GM19452 (cell line): ENCODE data around the gene FTCD.
"Not testable (repeated sequence)": the region's sequence is repeated elsewhere in the genome, so short reads cannot be mapped to it uniquely, and the experiment has no call there.

ENCODE experiments used
- ATAC-seq: cut with Tn5 transposase; IDR thresholded peaks from one replicate; pipeline ENCODE4 v1.9.1; 2021; ENCODE audit not compliant: unreplicated experiment

FTCD gene

DNA sequence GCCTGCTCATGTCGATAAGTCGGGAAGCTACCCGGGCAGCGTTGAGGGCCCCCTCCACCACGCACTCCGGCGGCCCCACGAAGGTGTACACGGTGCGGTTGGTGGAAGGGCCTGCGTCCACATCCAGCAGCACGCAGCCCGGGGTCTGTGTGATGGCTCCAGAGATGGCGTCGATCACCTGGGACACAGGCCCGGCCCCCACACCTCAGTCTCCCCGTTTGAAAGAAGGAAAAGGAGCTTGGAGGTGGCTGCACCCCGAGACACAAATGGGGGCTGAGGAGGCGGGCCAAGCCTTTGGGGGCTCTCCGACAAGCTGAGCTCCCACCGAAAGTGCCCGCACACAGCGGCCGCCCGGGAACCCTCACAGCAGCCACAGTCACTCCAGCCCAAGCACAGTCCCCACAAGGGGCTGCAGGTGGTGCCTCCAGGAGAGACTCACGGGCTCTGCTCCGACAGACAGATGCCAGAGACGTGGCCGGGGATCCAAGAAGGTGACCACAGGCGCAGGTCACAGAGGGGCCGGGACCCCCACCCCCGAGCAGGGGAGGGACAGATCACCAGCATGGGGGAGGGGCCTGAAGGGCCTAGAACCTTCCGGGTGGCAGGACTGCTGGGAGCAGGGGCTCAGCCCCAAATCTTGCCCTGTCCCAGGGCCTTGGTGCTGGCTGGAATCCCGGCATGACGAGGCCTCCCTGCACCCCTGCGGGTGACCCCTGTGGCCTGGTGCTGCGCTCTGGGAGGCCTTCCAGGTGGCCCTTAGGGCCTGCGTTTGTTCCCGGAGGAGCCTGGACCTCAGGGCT lies 1.0 kb downstream of the FTCD start:
- ATAC-seq, result no peak

DNA sequence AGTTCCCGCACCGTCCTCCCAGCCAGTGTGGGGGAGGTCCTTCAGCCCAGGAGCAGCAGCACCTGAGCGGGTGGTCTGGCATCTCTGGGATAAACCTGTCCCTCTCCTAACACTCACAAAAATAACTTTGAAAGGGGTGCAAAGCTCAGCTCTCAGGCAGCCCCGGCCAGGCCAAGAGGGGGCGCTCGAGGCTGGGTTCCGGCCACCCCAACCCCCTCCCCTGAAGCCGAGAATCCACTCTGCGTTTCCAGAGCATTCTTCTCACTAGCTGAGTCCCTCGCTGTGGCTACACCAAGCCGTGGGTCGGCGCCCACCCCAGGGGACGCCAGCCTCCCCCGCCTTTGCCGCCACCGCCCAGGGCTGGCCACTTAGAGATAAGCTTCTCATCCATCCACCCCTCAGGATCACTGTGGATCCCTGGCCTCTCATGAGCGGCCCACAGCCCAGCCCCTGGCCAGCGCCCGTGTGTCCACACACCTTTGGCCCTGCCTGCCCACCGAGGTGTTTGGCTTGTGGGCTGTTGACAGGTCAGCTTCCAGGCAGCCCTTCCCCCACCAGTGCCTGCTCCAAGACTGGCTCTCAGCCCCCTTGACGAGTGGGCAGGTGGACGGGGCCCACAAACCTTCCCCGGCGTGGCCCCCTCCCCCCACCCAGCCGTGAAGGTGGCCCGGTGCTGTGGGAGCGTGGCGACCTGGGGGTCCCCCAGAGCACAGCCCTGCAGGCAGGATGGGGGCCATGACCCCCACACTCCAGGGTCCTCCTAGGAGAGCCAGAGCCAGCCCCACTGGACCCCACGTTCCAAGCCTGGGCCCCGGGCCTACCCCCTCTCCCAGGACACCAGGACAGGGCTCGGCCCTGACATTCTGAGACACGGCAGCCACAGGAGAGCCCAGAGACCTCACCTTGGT lies 1.9 kb downstream of the FTCD start:
- no peak for ATAC-seq

DNA sequence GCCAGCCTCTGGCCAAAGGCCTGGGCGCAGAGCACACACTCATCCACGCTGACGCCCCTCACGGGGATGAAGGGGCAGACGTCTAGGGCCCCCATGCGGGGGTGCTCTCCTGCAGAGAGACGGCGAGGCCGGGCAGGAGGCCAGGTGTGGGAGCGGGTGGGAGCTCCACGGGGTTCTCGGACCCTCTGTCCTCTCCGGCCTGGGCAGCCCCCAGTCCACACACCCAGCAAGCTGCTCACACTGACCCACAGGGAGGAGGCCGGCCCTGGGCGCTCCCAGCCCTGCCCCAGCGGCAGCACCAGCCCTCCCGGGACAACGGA lies 2.5 kb downstream of the FTCD start:
- ATAC-seq, result no peak

DNA sequence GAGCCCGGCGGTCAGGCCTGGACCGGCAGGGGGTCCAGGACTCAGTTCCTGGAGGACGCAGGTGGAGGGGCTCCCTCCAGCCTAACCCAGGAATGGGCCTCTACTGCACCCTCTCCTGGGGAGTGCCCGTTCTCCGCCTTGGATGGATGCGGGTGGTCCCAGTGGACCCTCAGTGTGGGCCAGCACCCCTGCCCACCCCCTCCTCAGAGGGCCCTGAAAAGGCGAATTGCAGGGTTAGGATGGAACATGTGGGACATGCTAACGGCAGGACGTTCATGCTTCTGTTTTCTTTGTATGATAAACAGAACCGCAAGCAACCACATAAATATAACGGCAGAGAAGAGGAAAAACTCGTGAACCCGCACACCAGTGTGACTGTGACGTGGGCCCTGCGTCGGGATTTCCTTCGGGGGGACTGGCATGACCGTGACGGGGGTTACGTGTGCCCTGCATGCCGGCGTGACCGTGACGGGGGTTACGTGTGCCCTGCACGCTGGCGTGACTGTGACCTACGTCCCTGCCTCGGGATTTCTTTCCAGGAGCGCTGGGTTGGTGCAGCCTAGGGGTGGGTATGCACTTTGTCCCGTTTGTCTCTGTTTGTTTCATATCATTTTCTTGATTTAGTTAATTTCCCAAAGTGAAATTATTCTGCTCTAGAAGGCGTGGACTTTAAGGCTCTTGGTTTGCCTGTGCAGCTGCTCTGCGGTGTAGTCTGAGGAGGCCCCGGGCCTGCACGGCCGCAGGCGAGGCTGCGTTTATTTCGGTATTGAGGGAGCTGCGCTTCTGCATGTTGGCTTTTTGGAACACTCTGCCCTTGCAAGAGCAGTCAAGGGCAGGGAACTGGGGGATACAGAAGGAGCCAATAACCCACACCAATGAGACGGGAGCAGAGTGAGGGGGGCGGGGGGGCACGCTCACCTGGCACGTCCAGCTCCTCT lies 3.1 kb downstream of the FTCD start:
- no peak for ATAC-seq

DNA sequence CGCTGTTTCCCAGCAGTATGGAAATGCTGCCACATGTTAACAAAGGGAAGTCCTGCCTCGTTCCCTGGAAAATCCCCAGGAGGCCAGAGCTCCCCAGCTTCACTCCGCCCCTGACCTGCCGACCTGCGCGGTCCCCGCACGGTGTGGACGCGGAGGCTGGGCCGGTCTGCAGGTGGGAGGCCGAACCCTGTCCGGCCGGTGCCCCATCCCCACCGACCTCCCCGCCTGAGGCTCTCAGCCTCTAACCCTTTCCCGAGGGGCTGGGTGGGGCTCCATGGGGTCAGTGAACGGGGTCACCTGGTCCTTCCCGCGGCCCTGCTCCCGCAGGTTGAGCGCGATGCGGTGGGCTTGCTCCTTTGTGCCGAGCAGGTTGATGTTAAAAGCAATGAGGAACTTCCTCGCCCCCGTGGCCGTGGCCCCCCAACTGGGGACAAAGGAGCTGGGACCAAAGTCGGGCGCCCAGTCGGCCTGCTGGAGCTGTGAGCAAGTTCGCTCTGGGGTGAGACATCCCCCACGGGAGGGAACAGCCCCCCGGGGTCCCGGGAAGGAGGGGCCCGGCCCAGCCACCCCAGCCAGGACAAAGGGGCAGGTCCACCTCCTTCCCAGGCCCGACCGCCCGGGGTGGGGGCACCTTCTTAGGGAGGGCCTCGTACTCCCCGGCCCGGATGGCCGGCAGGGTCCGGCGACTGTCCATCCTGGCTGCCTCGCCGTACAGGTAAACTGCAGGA lies 4.0 kb downstream of the FTCD start:
- no peak for ATAC-seq

DNA sequence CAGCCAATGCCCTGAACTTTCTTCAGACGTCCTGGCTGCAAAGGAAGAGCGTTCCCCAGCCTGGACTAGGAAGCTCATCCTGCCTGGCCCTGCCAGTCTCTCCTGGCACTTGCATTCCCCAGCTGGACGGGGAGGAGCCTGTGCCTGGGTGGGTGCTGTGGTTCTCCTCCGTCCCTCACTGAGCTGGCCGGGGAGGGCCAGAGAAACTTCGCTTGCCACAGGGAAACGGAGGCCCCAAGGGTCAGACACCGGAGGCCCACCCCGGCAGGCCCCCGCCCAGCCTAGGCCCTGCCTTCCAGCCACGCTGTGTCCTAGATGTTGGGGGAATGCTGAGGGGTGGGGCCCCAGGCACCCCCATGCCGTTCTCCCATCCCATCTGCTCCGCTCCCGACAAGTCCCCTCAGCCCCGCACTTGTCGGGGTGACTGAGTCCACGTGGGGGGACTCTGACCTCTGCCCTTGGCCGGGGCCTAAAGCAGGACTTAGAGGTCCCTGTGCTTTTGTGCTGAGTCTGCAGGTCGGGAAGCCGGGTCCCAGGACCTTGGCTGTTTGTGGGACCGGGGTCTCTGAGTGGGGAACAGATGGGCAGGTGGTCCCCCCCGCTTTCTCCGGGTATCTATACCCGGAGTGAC lies 4.8 kb downstream of the FTCD start:
- ATAC-seq, result no peak

DNA sequence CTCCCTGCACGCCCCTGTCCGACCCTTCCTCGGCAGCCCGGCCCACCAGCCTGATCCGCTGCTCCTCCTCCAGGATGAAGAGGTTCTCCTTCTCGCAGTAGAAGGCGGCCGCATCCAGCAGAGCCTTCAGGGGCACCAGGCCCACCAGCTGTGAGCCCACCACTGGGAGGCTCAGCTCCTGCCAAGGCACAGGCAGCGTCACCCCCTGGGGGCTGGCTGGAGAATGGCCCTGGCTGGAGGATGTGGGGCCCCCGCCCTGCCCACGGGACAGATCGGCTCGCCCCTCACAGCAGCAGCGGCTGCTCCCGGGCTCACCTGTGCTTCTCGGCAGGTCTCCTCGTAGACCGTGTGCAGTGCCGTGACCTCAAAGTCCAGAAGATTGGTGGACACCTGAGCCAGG lies 5.3 kb downstream of the FTCD start:
- no peak for ATAC-seq

DNA sequence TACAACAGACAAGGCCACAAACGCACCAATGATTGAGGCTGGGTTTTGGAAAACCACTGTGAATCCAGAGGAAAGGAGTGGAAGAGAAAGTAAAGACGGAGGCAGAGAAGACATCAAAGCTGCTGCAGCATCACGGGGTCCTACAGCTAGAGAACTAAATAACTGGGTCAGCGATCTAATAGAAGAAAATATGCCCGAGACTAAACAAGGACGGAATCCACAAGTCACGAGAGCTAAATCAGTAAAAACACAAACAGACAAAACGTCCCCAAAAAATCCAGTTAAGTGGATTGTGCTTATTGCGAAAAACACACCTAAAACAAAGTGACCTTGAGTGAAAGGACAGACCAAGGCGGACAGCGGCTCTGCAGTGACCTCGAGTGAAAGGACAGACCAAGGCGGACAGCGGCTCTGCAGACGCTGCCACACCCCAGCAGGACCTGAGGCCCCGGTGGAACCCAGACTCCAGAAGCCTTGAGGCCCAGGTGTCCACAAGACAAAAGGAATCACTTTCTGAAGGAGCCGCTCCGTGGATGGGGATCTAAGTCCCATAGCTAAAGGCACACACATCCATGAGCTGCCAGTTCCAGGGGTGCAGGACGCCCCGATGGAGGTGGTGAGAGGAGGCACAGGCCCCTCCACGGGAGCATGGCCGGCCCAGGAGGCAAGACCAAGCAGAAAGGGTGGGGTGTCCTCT lies 6.0 kb downstream of the FTCD start:
- ATAC-seq, result no peak

DNA sequence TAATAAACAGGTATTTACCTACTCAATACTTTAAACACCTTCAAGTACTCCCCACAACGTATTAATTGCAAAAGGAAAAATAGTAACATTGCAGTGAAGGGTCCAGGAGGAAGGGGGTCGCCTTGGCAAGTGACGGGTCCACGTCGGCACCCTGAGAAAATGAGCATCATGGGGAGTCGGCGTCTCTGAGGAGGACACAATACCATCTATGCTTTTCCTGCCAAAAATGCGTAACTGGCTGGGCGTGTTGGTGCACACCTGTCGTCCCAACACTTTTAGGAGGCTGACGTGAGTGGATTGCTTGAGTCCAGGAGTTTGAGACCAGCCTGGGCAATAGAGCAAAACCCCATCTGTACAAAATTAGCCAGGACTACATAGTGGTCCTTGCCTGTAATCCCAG lies 7.3 kb downstream of the FTCD start:
- no peak for ATAC-seq

DNA sequence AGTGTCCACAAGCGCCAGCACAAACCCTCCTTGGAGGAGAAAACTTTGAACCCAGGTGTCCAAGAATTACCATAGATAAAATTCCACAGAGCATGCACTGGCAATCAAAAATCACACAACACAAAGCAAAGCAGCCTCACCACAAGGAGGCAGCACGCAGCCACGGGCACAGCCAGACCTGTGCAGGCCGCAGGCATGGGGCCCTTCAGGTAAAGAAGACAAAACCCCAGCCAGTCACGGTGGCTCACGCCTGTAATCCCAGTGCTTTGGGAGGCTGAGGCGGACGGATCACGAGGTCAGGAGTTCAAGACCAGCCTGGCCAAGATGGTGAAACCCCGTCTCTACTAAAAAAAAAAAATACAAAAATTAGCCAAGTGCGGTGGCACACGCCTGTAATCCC lies 8.0 kb downstream of the FTCD start:
- ATAC-seq, result not testable (repeated sequence)

DNA sequence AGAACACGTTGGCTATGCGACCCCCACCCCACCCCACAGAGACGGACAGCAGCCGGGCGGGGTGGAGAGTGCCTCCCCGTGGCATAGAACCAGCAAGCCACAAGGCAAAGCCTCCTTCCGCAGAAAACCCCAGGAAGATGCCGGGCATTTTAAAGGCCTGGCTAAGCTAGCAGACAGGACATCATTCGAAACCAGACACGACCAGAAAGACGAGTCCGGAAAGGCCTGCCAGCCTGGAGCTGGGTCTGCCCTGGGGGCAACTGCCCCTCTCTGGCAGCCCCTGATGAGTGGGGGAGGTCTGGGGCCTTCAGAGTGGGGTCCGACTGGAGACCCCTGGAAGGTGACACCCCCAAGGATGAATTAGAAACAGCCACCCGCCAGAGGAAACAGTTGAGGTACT lies 8.5 kb downstream of the FTCD start:
- no peak for ATAC-seq

DNA sequence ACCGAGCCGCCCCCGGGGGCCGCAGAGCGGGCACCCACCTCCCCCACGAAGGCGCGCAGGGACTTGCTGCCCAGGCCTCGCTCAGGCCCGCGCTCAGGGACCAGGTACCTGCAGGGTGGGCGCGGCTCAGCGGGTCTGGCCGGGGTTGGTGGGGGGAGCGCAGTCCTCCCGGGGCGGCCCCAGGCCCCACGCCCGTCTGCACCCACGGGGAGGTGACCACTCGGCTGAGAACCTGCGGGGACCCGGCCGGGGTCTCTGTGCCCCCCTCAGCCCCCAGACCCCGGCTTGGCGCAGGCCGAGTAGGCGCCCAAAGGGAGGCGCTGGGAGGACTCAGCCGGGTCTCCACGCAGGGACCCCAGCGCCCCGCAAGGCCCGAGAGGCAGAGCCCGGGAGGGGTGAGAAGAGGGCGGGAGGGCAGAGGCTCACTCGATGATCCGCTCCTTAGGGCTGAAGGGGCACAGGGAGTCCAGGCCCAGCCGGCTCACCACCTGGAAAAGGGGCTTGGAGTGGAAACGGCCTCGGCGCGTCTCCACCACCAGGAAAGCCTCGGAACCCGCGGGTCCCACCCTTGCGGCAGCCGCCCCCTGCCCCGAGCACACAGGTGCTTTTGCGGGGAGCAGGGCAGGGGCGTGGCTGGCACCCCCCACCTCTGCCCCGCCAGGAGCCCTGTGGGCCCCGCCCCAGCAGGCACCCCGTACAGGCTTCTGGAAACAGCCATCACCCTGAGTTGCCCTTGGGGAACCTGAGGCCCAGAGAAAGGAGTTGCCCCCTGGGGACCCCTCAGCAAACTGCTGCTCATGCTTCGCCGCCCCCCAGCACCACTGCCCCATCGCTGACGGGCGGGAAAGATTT lies 9.3 kb downstream of the FTCD start:
- ATAC-seq, result no peak

DNA sequence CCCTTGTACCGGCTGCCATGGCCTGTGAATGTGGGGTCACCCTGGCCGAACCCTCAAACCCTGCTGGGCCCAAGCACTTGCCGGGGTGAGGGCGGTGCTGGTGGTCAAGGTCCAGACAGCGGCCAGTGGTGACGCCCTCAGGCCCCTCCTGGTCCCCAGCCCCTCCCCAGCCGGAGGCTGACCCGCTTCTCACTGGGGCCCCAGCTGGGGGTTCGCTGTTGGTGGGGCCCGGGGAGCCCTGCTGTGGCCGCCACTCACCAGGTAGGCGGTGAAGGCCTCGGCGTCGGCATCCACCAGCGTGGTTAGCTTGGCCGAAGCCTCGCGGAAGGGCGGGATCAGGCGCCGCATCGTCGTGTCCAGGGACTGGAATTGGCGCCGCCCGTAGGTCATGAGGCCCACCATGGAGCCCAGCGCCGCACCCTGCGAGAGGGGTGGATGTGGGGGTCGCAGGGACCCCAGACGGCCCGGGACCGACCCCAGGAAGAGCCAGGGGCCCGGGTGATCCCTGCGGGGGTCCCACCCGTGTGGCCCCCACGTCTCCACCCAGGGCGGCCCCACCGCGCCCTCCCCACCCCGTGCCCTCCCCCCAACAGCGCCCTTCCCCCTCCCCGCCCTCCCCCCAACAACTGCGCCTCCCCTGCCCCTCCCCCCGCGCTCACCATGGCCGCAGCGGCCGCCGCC lies 10.1 kb downstream of the FTCD start:
- no peak for ATAC-seq

DNA sequence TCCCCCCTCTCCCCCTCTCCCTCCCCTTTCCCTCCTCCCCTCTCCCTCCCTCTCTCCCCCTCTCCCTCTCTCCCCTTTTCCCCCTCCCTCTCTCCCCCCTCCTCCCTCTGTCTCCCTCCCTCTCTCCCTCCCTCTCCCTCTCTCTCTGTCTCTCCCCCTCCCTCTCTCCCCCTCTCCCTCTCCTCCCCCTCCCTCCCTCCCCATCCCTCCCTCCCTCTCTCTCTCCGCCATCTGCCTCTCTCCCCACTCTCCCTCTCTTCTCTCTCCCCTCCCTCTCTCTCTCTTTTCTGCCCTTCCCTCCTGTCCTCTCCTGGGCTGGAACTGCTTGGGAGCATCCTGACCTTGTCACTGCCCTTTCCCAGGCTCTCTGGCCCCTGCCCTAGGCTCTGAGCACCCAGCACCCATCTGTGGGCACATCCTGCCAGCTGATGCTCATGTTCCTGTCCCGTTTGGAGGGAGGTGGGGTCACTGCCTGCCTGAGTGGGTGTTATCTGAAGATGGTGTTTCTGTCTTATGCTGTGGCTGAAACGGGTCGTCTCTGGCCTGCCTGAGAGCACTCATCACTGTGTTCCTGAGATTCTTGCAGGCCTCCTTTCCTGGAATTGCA lies 10.8 kb downstream of the FTCD start:
- ATAC-seq, result no peak

DNA sequence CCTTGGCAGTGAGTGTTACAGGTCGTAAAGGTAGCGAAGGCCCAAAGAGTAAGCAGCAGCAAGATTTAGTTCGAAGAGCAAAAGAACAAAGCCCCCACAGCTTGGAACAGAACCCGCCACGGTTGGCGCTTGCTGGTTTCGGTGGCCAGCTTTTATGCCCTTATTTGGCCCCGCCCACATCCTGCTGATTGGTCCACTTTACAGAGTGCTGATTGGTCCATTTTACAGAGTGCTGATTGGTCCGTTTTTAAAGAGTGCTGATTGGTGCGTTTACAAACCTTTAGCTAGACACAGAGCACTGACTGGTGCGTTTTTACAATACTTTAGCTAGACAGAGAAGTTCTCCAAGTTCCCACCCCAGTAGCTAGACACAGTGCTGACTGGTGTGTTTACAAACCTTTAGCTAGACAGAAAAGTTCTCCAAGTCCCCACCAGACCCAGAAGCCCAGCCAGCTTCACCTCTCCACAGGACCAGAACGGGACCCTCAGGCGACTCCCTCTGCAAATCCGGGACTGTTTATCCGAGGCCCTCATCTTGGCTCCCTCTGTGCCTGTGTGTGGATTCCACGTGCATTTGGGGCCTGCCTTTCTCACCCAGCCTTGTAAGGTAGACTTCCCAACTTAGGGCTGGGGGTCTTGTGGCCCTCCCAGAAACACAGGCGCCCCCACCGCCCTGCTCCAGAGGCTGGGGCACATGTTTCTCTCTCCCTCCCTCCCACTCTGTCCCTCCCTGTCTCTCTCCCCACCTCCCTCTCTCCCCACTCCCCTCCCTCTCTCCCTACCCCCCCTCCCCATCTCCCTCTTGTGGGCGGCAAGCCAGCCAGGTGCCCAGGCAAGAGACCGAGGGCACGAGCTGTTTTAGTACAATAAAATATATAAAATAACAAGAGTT lies 12.6 kb downstream of the FTCD start:
- no peak for ATAC-seq

DNA sequence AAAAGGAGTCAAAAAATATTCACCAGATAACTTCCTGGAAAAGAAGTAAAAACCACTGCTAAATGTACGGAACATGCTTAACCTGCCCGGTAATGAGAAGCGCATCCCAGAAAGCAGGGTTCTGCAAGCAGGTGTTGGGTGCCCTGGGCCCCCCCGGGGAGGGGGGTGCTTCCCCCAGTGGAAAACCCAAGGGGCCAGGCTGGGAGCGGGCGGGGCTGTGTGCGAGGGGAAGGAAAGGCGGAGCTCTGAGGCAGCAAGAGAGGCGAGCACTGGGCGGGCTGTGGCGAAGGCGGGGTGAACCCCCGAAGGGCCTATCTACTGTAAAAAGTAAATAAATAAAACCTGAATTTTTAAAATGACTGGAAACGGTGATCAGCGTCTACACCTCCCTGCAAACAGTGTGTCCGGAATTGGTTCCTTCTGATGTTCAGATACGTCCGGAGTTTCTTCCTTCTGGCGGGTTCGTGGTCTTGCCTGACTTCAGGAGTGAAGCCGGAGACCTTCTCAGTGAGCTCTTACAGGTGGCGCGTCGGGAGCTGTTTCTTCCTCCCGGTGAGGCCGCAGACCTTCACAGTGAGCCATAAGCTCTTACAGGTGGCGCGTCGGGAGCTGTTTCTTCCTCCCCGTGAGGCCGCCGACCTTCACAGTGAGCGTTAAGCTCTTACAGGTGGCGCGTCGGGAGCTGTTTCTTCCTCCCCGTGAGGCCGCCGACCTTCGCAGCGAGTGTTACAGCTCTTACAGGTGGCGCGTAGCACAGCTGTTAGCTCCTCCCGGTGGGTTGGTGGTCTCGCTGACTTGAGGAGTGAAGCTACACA lies 13.4 kb downstream of the FTCD start:
- ATAC-seq, result no peak
